HUES48 (cell line): ENCODE measurements around the gene LAYN.

Experiments
- H3K27ac ChIP-seq: one replicate; pipeline ENCODE4 v1.7.0; 2013; ENCODE audit warnings: low read depth, low read length, inconsistent platforms
- H3K27me3 ChIP-seq: 2 replicates; pipeline ENCODE4 v1.6.1; 2013; ENCODE audit warnings: mild to moderate bottlenecking, low read length; ENCODE audit not compliant: control insufficient read depth, insufficient read depth
- H3K36me3 ChIP-seq: 2 replicates; pipeline ENCODE4 v1.6.1; 2013; ENCODE audit warnings: low read length; ENCODE audit not compliant: control insufficient read depth, insufficient read depth
- H3K4me1 ChIP-seq: 2 replicates; pipeline ENCODE4 v1.6.1; 2013; ENCODE audit warnings: mild to moderate bottlenecking, low read length; ENCODE audit not compliant: control insufficient read depth, insufficient read depth
- H3K4me3 ChIP-seq: 2 replicates; pipeline ENCODE4 v1.5.1; 2013; ENCODE audit warnings: mild to moderate bottlenecking, low read depth, low read length
- H3K9ac ChIP-seq: 2 replicates; pipeline ENCODE4 v1.6.1; 2013; ENCODE audit warnings: mild to moderate bottlenecking, low read depth, low read length, moderate library complexity
- H3K9me3 ChIP-seq: 2 replicates; pipeline ENCODE4 v1.6.1; 2013; ENCODE audit warnings: low read length; ENCODE audit not compliant: control insufficient read depth, insufficient read depth

LAYN gene

DNA sequence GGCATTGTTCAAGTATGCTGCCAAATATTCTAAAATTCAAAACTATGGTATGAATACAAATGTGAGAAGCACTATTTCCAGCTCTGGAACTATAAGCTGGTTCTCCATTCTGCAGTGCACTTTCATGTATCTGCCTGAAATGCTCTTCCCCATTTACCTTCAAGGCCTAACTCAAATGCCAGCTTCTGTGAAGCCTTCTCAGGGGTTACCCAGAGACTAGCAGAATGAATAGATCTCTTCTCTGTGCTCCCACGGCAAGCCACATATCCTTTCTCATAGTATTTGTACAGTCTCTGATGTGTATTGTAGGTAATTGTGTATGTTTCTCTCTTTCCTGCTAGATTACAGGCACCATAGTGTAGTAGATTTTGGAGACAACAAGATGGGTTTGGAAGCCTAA lies 21.9 kb upstream of the LAYN start:
- Histone ChIP-seq H3K9ac (no peak overlapping the region), H3K27ac (no peak overlapping the region), H3K27me3 (peaks cover 20% of the 10 kb centered on the region), H3K4me1 (peaks cover 6% of the 10 kb centered on the region; the same call in 1 of the 2 replicates), H3K9me3 (no peaks in the 10 kb centered on the region), H3K36me3 (no peaks in the 10 kb centered on the region), H3K4me3 (no peak overlapping the region)

DNA sequence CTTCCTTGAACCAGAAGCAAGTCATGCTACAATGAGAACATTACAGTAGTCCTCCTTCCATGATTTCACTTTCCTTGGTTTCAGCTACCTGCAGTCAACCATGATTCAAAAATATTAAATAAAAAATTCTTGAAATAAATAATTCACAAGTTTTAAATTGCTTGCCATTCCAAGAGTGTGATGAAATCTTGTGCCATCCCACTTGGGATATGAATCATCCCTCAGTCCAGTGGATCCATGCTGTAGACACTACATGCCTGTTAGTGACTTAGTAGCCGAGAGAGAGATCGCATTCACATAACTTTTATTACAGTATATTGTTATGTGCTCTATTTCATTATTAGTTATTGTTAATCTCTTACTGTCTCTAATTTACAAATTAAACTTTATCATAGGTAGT lies 20.0 kb upstream of the LAYN start:
- Histone ChIP-seq H3K27me3 (peaks cover 2% of the 10 kb centered on the region), H3K9me3 (no peaks in the 10 kb centered on the region), H3K4me1 (no peaks in the 10 kb centered on the region; the same call in 1 of the 2 replicates), H3K27ac (no peak overlapping the region), H3K4me3 (no peak overlapping the region), H3K9ac (no peak overlapping the region), H3K36me3 (no peaks in the 10 kb centered on the region)

DNA sequence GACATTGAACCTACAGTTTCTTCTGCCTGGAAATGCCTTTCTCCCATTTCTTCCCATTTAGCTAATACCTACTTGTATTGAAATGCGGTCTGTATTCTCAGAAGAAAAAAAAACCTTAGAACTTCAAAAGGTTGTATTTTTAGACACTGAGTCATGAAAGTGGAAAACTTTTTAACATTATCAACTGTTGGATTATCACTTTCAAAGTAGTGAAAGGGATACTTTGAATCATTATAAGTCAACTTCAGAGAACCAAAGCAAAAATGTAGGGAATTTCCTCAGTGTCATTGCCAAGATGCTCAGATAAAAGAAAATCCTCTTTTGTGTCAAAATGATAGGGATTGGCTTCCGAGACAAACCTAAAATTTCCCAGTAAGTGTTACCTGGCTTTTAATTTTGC lies 19.4 kb upstream of the LAYN start:
- no peak overlapping the region for H3K4me3 ChIP-seq
- H3K9me3 ChIP-seq, result no peaks in the 10 kb centered on the region
- H3K36me3 ChIP-seq, result no peaks in the 10 kb centered on the region
- H3K27me3 ChIP-seq, result no peaks in the 10 kb centered on the region
- no peak overlapping the region for H3K9ac ChIP-seq
- no peaks in the 10 kb centered on the region; the same call in 1 of the 2 replicates for H3K4me1 ChIP-seq
- H3K27ac ChIP-seq, result no peak overlapping the region

DNA sequence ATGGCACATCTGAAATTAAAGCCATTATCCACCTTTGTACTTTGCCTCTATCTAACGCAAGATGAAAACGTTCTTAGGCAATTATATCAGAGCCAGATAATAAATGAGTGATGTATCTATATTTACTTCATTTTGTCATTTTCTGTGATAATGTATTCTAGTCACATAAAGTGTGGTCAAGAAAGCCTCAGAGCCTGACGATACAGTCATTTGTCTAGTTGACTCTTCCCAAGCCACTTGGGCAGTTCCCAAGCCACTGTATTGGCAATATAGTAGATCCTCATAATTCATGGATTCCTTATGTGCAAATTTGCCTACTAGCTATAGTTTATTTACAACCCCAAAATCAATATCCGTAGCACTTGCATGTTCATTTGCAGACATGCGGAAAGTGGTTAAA lies 18.1 kb upstream of the LAYN start:
- H3K9ac ChIP-seq, result no peak overlapping the region
- H3K4me1 ChIP-seq, result no peaks in the 10 kb centered on the region; the same call in 1 of the 2 replicates
- no peak overlapping the region for H3K27ac ChIP-seq
- H3K36me3 ChIP-seq, result no peaks in the 10 kb centered on the region
- no peak overlapping the region for H3K4me3 ChIP-seq
- H3K27me3 ChIP-seq, result no peaks in the 10 kb centered on the region
- no peaks in the 10 kb centered on the region for H3K9me3 ChIP-seq

DNA sequence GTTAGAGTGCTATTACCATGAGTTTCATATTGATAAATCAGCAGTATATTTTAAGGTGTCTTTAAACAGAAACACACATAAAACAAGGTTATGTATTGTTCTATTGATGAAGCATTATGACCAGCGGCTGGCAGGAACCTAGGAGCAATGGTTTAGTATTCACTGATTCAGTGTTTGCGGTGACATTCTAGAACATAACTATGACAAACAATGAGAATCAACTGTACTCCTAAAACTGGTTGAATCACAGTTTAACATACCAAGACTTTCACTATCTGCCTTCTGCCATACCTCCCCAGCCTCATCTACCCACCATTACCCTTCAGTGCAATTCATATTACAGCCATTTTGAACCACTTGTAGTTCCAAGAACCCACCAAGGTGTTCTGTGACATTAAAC lies 17.2 kb upstream of the LAYN start:
- no peaks in the 10 kb centered on the region for H3K36me3 ChIP-seq
- H3K4me3 ChIP-seq, result no peak overlapping the region
- no peak overlapping the region for H3K27ac ChIP-seq
- H3K9ac ChIP-seq, result no peak overlapping the region
- H3K9me3 ChIP-seq, result no peaks in the 10 kb centered on the region
- no peaks in the 10 kb centered on the region; the same call in 1 of the 2 replicates for H3K4me1 ChIP-seq
- no peaks in the 10 kb centered on the region for H3K27me3 ChIP-seq

DNA sequence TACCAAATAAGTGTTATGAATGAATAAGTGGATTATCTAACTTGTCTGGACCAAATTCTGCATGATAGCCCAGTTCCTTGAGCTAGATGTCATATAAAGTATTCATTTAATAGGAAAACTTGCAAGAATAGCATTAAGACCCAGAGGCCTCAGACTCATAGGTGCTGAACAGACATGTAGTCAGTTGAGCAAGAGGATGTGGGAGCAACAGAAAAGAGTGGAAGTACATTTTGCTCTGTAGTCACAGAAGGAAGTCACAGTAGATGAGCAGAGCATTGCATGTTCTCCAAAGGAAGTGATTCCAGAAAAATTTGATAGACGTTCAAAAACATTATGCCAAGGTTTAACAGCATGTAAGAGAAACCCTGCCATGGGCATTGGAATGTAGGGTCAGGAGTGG lies 16.5 kb upstream of the LAYN start:
- no peaks in the 10 kb centered on the region for H3K36me3 ChIP-seq
- H3K27me3 ChIP-seq, result no peaks in the 10 kb centered on the region
- H3K27ac ChIP-seq, result no peak overlapping the region
- H3K9me3 ChIP-seq, result no peaks in the 10 kb centered on the region
- no peak overlapping the region for H3K4me3 ChIP-seq
- H3K4me1 ChIP-seq, result no peaks in the 10 kb centered on the region; the same call in 1 of the 2 replicates
- no peak overlapping the region for H3K9ac ChIP-seq

DNA sequence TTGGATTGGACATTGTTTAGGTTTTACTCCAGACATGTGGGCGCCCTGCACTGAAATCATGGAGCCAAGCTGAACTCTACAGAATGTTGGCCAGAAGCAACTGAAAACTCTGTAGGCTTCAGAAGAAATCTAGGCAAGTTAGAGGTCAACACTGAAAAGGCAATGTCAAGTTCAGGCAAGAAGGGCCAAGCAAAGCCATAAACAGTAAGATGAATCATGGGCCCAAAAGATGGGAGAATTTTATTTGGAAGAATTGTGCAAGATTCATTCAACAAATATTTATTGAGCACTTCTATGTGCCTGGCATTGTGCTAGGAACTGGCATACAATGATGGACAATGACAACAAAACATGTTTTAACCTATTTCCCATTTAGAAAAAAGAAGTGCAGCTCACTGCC lies 15.1 kb upstream of the LAYN start:
- Histone ChIP-seq H3K27me3 (no peaks in the 10 kb centered on the region), H3K9me3 (no peaks in the 10 kb centered on the region), H3K4me1 (no peaks in the 10 kb centered on the region; the same call in 1 of the 2 replicates), H3K9ac (no peak overlapping the region), H3K27ac (no peak overlapping the region), H3K36me3 (no peaks in the 10 kb centered on the region), H3K4me3 (no peak overlapping the region)

DNA sequence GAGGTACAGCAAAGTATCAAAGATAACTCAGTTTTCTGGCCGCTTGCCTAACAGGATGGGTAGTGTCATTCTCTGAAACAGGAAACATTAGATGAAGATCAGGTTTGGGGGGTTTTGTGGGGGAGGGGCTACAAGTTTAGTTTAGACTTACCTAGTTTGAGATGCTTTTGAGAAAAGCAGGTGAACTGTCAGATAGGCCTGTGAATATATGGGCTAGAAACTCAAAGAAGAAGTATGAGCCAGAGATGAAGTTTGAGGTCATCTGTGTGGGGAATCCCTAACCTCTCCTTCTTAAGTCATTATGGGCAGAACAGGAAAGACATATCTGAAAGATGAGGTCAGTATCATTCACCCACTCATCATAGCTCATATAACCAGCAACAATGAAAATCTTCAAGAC lies 14.0 kb upstream of the LAYN start:
- Histone ChIP-seq H3K4me1 (no peaks in the 10 kb centered on the region; the same call in 1 of the 2 replicates), H3K27me3 (no peaks in the 10 kb centered on the region)

DNA sequence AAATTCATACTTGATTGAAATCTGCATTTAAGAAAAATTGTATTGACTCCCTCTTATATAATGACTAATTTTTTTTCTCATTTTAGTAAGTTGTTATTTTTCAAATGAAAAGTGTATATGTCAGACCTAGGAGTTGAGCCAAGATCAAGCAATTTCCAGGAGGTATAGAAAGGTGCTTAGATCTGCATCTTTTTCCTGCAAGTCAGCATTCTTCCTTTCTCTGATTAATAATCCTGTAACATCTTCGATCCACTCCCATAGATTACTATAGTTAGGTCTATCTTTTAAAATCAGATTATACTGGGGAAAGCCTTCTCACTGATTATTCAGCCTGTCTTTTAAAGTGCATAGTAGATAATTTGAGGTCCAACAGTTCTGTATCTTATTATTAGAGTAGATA lies 13.2 kb upstream of the LAYN start:
- no peaks in the 10 kb centered on the region for H3K9me3 ChIP-seq
- H3K36me3 ChIP-seq, result no peaks in the 10 kb centered on the region
- no peak overlapping the region for H3K9ac ChIP-seq
- no peaks in the 10 kb centered on the region for H3K27me3 ChIP-seq
- H3K27ac ChIP-seq, result no peak overlapping the region
- H3K4me3 ChIP-seq, result no peak overlapping the region
- H3K4me1 ChIP-seq, result peaks cover 1% of the 10 kb centered on the region; the same call in 1 of the 2 replicates

More for the DNA sequence above, 14.0 kb upstream of the LAYN start:
- no peaks in the 10 kb centered on the region for H3K36me3 ChIP-seq
- no peak overlapping the region for H3K4me3 ChIP-seq
- no peaks in the 10 kb centered on the region for H3K9me3 ChIP-seq
- H3K9ac ChIP-seq, result no peak overlapping the region
- H3K27ac ChIP-seq, result no peak overlapping the region

DNA sequence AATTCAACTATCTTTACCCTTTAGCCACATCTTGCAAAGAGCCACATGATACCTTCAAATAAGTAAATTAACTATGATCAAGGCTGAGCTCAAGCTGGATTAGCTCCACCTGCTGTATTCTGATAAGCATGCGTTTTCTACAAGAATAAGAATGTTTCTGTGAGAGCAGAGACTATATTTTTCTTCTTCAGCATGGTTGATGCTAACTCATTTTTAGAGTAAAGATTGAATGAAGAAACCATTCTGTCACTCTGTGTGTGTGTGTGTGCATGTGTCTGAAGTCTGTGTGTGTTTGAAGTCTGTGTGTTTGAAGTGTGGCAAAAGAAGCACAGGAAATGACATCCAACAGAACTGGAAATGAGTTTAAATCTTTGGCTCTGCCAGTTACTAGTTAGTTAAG lies 12.0 kb upstream of the LAYN start:
- Histone ChIP-seq H3K27ac (no peak overlapping the region), H3K4me1 (peaks cover 8% of the 10 kb centered on the region), H3K27me3 (no peaks in the 10 kb centered on the region)

DNA sequence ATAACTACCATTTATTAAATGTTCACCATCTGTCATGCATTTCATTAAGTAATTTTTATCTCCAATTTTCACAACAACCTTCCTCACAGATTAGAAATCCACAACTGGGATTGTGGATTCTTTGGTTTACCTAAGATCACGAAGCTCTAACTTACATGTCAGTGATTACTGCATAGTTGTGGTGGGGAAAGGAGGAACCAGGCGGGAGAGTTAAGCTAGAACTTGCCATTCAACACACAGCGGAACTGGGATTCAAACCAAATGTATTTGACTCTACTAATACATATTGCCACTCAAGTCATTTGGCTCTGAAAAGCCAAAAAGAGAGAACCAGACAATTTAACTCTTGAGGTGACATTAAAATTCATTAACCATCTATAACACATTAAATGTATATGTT lies 10.4 kb upstream of the LAYN start:
- H3K4me1 ChIP-seq, result peaks cover 8% of the 10 kb centered on the region
- H3K4me3 ChIP-seq, result no peak overlapping the region
- no peaks in the 10 kb centered on the region for H3K36me3 ChIP-seq
- H3K27me3 ChIP-seq, result no peaks in the 10 kb centered on the region
- H3K27ac ChIP-seq, result no peak overlapping the region
- no peaks in the 10 kb centered on the region for H3K9me3 ChIP-seq
- H3K9ac ChIP-seq, result no peak overlapping the region

More for the DNA sequence above, 12.0 kb upstream of the LAYN start:
- Histone ChIP-seq H3K9me3 (no peaks in the 10 kb centered on the region), H3K9ac (no peak overlapping the region), H3K36me3 (no peaks in the 10 kb centered on the region), H3K4me3 (no peak overlapping the region)

DNA sequence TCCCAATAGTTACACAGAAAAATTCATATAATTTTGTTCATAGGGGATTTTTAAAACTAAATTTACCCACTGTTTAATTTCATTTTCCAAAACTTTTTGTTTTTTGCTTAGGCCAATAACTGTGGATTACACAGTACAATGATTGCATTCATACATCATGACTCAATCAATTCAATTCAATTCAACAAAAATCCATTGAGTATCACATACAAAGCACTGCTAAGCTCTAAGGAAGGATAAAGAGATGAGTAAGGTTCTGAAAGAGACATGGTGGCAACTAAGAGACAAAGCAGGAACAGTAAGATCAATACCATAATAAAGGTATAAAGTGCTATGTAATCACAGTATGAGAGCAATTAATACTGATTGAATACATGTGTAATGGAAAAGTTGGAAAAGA lies 9.4 kb upstream of the LAYN start:
- no peak overlapping the region for H3K27ac ChIP-seq
- peaks cover 8% of the 10 kb centered on the region for H3K4me1 ChIP-seq
- H3K27me3 ChIP-seq, result no peaks in the 10 kb centered on the region
- H3K4me3 ChIP-seq, result no peak overlapping the region
- H3K36me3 ChIP-seq, result no peaks in the 10 kb centered on the region
- no peak overlapping the region for H3K9ac ChIP-seq
- no peaks in the 10 kb centered on the region for H3K9me3 ChIP-seq
